Duodenal mucosa (tissue), 2 donors: ENCODE data around the gene GRPEL1.

Experiments used
- H3K27ac ChIP-seq: one replicate; pipeline ENCODE4 v1.7.0; 2013; ENCODE audit warnings: low read depth, low read length
- H3K27me3 ChIP-seq, 2 donors: one replicate each; pipeline ENCODE4 v1.7.0; 2013; ENCODE audit warnings: low read length in 2 of 2, control low read depth in 1 of 2; ENCODE audit not compliant: insufficient read depth in 2 of 2, control insufficient read depth in 1 of 2
- H3K36me3 ChIP-seq, 2 donors: one replicate each; pipeline ENCODE4 v1.7.0; 2013; ENCODE audit warnings: low read length in 2 of 2, control low read depth in 1 of 2; ENCODE audit not compliant: insufficient read depth in 2 of 2, control insufficient read depth in 1 of 2
- H3K4me1 ChIP-seq, 2 donors: one replicate each; pipeline ENCODE4 v1.7.0; 2013; ENCODE audit warnings: low read length in 2 of 2, control low read depth in 1 of 2; ENCODE audit not compliant: insufficient read depth in 2 of 2, control insufficient read depth in 1 of 2
- H3K4me3 ChIP-seq, 2 donors: one replicate each; pipeline ENCODE4 v1.7.0; 2013; ENCODE audit warnings: low read length in 2 of 2, low read depth in 1 of 2
- H3K9ac ChIP-seq, 2 donors: one replicate each; pipeline ENCODE4 v1.7.0; 2013; ENCODE audit warnings: low read length in 2 of 2, low read depth in 1 of 2
- H3K9me3 ChIP-seq, 2 donors: one replicate each; pipeline ENCODE4 v1.7.0; 2013; ENCODE audit warnings: low read length in 2 of 2, control low read depth in 1 of 2; ENCODE audit not compliant: control insufficient read depth in 1 of 2

Gene GRPEL1

GRCh38 chr4:7027284-7027683 lies 40.6 kb downstream of the GRPEL1 start:
- no peaks in the 10 kb centered on the region for H3K27me3 ChIP-seq
- peaks cover 44 to 89% of the 10 kb centered on the region in 2 donors for H3K36me3 ChIP-seq
- no peak overlapping the region for H3K9ac ChIP-seq
- H3K4me3 ChIP-seq, result no peak overlapping the region
- no peak overlapping the region for H3K27ac ChIP-seq
- no peaks in the 10 kb centered on the region for H3K4me1 ChIP-seq
- no peaks in the 10 kb centered on the region for H3K9me3 ChIP-seq

- H3K9ac ChIP-seq, result no peak overlapping the region
- no peaks in the 10 kb centered on the region for H3K27me3 ChIP-seq
- no peaks in the 10 kb centered on the region for H3K4me1 ChIP-seq
- H3K36me3 ChIP-seq, result peaks cover 34 to 87% of the 10 kb centered on the region in 2 donors
- H3K9me3 ChIP-seq, result no peaks in the 10 kb centered on the region
- H3K27ac ChIP-seq, result no peak overlapping the region
- no peak overlapping the region for H3K4me3 ChIP-seq
Observed at GRCh38 chr4:7026107-7026506, 41.8 kb downstream of the GRPEL1 start.

- Histone ChIP-seq H3K4me3 (no peak overlapping the region), H3K27me3 (no peaks in the 10 kb centered on the region), H3K9me3 (no peaks in the 10 kb centered on the region), H3K4me1 (no peaks in the 10 kb centered on the region), H3K36me3 (peaks cover 28 to 82% of the 10 kb centered on the region in 2 donors), H3K27ac (no peak overlapping the region), H3K9ac (no peak overlapping the region)
Observed at GRCh38 chr4:7025040-7025602, 42.7 kb downstream of the GRPEL1 start.

- Histone ChIP-seq H3K27me3 (no peaks in the 10 kb centered on the region), H3K9ac (no peak overlapping the region), H3K36me3 (peaks cover 28 to 76% of the 10 kb centered on the region in 2 donors), H3K9me3 (no peaks in the 10 kb centered on the region), H3K27ac (no peak overlapping the region), H3K4me3 (no peak overlapping the region), H3K4me1 (no peaks in the 10 kb centered on the region)
Observed at GRCh38 chr4:7024336-7024890, 43.5 kb downstream of the GRPEL1 start.

- no peaks in the 10 kb centered on the region for H3K9me3 ChIP-seq
- no peak overlapping the region for H3K4me3 ChIP-seq
- no peaks in the 10 kb centered on the region for H3K4me1 ChIP-seq
- peaks cover 24 to 74% of the 10 kb centered on the region in 2 donors for H3K36me3 ChIP-seq
- H3K27ac ChIP-seq, result no peak overlapping the region
- H3K27me3 ChIP-seq, result no peaks in the 10 kb centered on the region
- no peak overlapping the region for H3K9ac ChIP-seq
Observed at GRCh38 chr4:7023901-7024300, 44.0 kb downstream of the GRPEL1 start.

GRCh38 chr4:7023486-7023885 lies 44.4 kb downstream of the GRPEL1 start:
- no peaks in the 10 kb centered on the region for H3K4me1 ChIP-seq
- no peak overlapping the region for H3K4me3 ChIP-seq
- no peak overlapping the region for H3K9ac ChIP-seq
- peaks cover 24 to 76% of the 10 kb centered on the region in 2 donors for H3K36me3 ChIP-seq
- H3K27me3 ChIP-seq, result no peaks in the 10 kb centered on the region
- H3K9me3 ChIP-seq, result no peaks in the 10 kb centered on the region
- H3K27ac ChIP-seq, result no peak overlapping the region

DNA sequence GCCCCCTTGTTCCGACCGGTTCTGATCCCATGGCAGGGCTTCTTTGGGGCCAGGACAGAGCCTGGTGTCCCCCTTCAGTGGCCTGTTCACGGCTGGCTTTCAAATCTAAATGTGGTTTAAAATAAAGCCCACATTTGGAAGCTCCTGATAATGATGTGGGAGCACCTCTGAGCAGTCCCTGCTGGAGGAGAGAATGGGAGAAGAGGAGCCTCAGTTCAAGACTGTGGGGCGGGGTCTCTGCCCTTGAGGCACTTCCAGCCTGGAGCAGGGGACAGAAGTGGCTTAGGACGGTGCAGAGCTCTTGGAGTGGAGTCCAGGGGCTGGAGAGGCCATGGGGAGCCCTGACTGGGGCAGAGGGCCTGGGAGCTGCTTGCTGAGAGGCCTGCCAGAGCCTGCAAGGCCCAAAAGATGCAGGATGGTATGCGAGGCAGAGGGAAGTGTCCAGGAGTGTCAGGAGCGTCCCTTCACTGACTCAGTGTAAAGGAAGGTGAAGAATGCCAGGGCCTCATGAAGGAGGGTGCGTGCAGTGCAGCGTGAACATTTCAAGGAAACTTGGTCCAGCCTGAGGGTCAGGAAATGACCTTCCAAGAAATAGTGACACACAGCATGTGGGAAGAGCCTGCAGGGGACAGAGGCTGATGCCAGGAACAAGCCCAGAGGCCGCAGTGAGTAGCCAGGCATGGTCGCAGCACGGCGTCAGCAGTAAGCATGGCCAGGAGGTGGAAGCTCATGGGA lies 45.8 kb downstream of the GRPEL1 start:
- Histone ChIP-seq H3K36me3 (peaks cover 28 to 79% of the 10 kb centered on the region in 2 donors), H3K27me3 (no peaks in the 10 kb centered on the region), H3K4me3 (no peak overlapping the region), H3K9me3 (no peaks in the 10 kb centered on the region), H3K27ac (no peak overlapping the region), H3K4me1 (no peaks in the 10 kb centered on the region), H3K9ac (no peak overlapping the region)

DNA sequence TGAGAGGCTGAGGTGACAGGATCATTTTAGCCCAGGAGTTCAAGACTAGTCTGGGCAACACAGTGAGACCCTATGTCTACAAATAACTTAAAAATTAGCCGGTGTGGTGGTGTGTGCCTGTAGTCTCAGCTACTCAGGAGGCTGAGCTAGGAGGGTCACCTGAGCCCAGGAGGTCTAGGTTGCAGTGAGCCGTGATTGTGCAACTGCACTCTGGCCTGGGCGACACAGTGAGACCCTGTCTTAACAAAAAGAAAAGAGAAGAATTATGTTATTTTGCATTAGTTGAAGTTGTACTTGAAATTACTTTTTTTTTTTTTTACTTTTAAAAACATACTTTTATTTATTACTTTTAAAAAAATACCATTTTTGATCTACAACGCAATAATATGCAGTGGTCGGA lies 46.5 kb downstream of the GRPEL1 start:
- Histone ChIP-seq H3K9me3 (no peaks in the 10 kb centered on the region), H3K27ac (no peak overlapping the region), H3K27me3 (no peaks in the 10 kb centered on the region), H3K9ac (no peak overlapping the region), H3K4me3 (no peak overlapping the region), H3K36me3 (peaks cover 29 to 78% of the 10 kb centered on the region in 2 donors), H3K4me1 (no peaks in the 10 kb centered on the region)

DNA sequence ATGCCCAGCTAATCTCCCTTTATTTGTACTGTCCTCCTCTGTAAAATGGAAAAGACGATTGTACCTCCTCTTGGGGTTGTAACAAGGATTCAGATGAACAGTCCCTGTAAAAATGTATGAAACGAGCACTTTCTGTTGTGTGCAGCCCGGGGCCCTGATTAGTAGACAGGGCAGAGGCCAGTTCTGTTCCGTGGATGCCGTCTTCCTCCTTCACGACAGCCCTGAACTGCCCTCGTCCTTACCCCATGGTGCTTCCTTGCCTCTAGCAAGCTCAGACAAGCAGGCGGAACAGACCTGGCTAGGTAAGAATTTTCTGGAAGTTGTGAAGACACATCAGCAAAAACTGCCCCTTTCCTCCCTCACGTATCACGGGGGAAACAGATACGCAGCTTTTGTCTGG lies 47.0 kb downstream of the GRPEL1 start:
- Histone ChIP-seq H3K9ac (no peak overlapping the region), H3K27me3 (no peaks in the 10 kb centered on the region), H3K36me3 (peaks cover 30 to 78% of the 10 kb centered on the region in 2 donors), H3K9me3 (no peaks in the 10 kb centered on the region), H3K4me3 (no peak overlapping the region), H3K4me1 (no peaks in the 10 kb centered on the region), H3K27ac (no peak overlapping the region)

- no peak overlapping the region for H3K9ac ChIP-seq
- no peak overlapping the region for H3K4me3 ChIP-seq
- no peaks in the 10 kb centered on the region for H3K9me3 ChIP-seq
- H3K4me1 ChIP-seq, result no peaks in the 10 kb centered on the region
- H3K36me3 ChIP-seq, result peaks cover 34 to 78% of the 10 kb centered on the region in 2 donors
- no peak overlapping the region for H3K27ac ChIP-seq
- no peaks in the 10 kb centered on the region for H3K27me3 ChIP-seq
Observed at GRCh38 chr4:7020290-7020689, 47.6 kb downstream of the GRPEL1 start.
